Raji (cell line): Measurements from ENCODE around the gene CAMTA1.

ENCODE experiments used
- POLR2A ChIP-seq: IDR thresholded peaks from 2 replicates; pipeline ENCODE4 v1.6.1; 2011; ENCODE audit warnings: low read depth, low read length, control low read depth; ENCODE audit not compliant: insufficient read depth

The CAMTA1 gene

GRCh38 chr1:7678491-7679158, 893.4 kb downstream of the CAMTA1 start:
- no peak for TF ChIP-seq POLR2A

GRCh38 chr1:7679159-7679872, 894.1 kb downstream of the CAMTA1 start:
- no peak for TF ChIP-seq POLR2A

- no peak for TF ChIP-seq POLR2A
These were observed 894.6 kb downstream of the CAMTA1 start for GRCh38 chr1:7679873-7680206.

GRCh38 chr1:7680207-7680954, 895.1 kb downstream of the CAMTA1 start:
- no peak for TF ChIP-seq POLR2A

- TF ChIP-seq POLR2A: no peak
These were observed 895.7 kb downstream of the CAMTA1 start for GRCh38 chr1:7680955-7681268.

- TF ChIP-seq POLR2A: no peak
These were observed 896.1 kb downstream of the CAMTA1 start for GRCh38 chr1:7681401-7681800.

- TF ChIP-seq POLR2A: no peak
These were observed 898.3 kb downstream of the CAMTA1 start for GRCh38 chr1:7683521-7683920.

- no peak for TF ChIP-seq POLR2A
These were observed 898.9 kb downstream of the CAMTA1 start for GRCh38 chr1:7684132-7684531.

- no peak for TF ChIP-seq POLR2A
These were observed 899.8 kb downstream of the CAMTA1 start for GRCh38 chr1:7684861-7685635.

- no peak for TF ChIP-seq POLR2A
These were observed 901.1 kb downstream of the CAMTA1 start for GRCh38 chr1:7686301-7686850.

GRCh38 chr1:7687411-7687810, 902.2 kb downstream of the CAMTA1 start:
- no peak for TF ChIP-seq POLR2A

- no peak for TF ChIP-seq POLR2A
These were observed 903.4 kb downstream of the CAMTA1 start for GRCh38 chr1:7688659-7689058.

DNA sequence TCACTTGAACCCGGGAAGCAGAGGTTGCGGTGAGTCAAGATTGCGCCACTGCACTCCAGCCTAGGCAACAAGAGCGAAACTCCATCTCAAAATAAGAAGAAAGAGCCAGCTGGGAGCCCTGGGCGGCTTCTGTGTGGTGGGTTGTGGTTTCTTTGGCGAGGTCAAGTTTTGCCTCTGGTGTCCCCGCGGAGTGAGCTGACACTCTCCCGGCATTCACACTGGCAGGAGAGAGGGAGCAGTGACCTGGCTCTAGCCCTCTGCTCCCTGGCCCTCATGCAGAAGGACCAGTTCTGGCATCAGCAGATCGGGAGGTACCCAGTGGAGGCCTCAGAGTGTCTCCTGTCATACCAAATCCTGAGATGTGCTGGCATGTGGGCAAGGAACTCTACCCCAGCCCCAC, 904.8 kb downstream of the CAMTA1 start:
- TF ChIP-seq POLR2A: no peak

GRCh38 chr1:7690496-7691182, 905.4 kb downstream of the CAMTA1 start:
- TF ChIP-seq POLR2A: no peak

DNA sequence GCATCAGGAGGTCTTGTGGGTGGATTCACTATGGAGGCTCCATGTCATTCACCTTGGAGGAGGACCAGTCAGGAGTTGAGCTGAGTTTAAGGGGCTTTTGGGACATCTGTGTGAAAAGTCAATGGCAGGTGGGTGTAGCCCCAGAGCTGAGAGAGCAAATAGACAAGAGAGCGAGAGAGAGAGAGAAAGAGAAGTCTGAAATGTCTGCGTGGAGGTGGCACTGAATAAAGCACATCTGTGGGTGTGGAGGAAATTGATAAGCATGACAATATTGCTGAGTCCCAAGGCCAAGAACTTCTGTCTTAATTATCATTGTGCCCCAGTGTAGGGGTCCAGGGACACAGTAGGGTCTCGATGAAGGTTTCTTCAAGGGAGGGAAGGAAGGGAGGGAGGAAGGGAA, 906.3 kb downstream of the CAMTA1 start:
- no peak for TF ChIP-seq POLR2A
